GM12891 (cell line): ENCODE data around the gene JAKMIP3.

ENCODE experiments used
- DNase-seq: peaks from one replicate; pipeline ENCODE4 v3.0.0; 2011; ENCODE audit warnings: low spot score; ENCODE audit not compliant: insufficient read length
- FAIRE-seq: peaks from 2 replicates; lab custom pipeline; 2011; peaks lifted over from hg19 to GRCh38; lab: Jason Lieb, UNC
- PAX5 ChIP-seq: IDR thresholded peaks from 2 replicates; pipeline ENCODE4 v1.6.1; 2011; ENCODE audit warnings: low read length, moderate library complexity, mild to moderate bottlenecking; ENCODE audit not compliant: insufficient read depth, severe bottlenecking
- POLR2A ChIP-seq: IDR thresholded peaks from 2 replicates; pipeline ENCODE4 v1.6.1; 2011; ENCODE audit warnings: low read depth, low read length, control low read depth
- POLR2AphosphoS5 ChIP-seq: IDR thresholded peaks from 2 replicates; pipeline ENCODE4 v1.6.1; 2011; ENCODE audit warnings: low read depth, low read length, control low read depth
- POU2F2 ChIP-seq: IDR thresholded peaks from 2 replicates; pipeline ENCODE4 v1.6.1; 2011; ENCODE audit warnings: low read depth, mild to moderate bottlenecking, control low read depth, low read length, moderate library complexity
- SPI1 ChIP-seq: IDR thresholded peaks from 2 replicates; pipeline ENCODE4 v1.6.1; 2011; ENCODE audit warnings: low read depth, low read length, control low read depth
- TAF1 ChIP-seq: IDR thresholded peaks from 2 replicates; pipeline ENCODE4 v1.6.1; 2011; ENCODE audit warnings: low read depth, low read length, control low read depth

JAKMIP3 gene

DNA sequence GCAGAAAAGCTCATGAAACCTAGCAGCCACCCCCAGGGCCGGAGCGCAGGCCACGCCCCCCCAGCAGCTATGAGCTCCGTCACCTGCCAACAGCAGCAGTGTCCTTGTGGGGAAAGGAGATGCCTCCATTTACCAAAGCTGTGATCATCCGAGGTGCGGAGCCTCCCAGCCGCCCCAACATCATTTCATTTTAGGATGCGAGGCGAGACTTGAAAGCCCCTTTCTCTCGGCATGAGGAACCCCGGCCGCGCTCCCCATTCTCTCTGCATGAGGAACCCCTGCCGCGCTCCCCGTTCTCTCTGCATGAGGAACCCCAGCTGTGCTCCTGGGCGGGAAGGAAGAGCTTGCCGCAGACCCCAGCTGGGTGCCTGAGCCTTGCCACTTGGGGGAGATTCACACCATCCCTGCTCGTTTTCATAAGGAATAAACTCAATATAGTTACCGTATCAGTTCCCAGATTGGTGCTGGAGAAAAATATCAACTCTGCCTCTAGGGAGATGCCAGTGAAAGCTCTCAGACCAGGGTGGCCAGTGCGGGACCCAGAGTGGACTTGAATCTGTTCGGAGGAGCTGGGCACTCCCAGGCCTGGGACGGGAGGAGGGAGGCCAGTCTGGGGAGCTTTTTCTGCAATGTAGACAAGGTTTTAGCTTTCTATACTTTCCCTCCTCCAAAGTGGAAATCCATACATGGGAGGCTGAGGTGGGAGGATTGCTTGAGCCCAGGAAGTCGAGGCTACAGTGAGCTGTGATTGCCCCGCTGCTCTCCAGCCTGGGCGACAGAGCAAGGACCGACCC, 35.0 kb downstream of the JAKMIP3 start:
- no peak for TF ChIP-seq PAX5
- no peak for TF ChIP-seq POU2F2
- TF ChIP-seq POLR2A = no peak
- no peak for TF ChIP-seq TAF1
- TF ChIP-seq SPI1 = no peak
- TF ChIP-seq POLR2AphosphoS5 = no peak
- DNase-seq = no peak
- FAIRE-seq = no peak

DNA sequence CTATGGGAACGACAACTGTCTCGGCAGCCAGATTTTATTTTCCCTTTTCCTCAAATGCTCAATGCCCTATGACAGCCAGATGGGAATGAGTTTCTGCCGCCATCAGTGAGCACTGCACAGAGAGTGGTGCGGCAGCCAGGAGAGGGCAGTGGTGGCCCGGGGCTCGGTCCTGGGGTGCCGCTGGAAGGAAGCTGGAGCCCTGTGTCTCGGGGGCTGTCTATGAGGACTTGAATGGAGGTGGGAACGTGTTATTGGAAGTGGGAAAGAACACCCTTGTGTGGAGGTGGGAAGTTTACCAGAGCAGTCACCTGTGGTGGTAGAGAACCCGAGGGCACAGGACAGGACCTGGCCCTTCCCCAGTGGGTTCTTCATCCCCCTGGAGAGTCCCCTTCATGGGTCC, 35.8 kb downstream of the JAKMIP3 start:
- FAIRE-seq (no peak), DNase-seq (no peak)
- TF ChIP-seq PAX5 (no peak), POLR2A (no peak), SPI1 (no peak), TAF1 (no peak), POLR2AphosphoS5 (no peak), POU2F2 (no peak)

DNA sequence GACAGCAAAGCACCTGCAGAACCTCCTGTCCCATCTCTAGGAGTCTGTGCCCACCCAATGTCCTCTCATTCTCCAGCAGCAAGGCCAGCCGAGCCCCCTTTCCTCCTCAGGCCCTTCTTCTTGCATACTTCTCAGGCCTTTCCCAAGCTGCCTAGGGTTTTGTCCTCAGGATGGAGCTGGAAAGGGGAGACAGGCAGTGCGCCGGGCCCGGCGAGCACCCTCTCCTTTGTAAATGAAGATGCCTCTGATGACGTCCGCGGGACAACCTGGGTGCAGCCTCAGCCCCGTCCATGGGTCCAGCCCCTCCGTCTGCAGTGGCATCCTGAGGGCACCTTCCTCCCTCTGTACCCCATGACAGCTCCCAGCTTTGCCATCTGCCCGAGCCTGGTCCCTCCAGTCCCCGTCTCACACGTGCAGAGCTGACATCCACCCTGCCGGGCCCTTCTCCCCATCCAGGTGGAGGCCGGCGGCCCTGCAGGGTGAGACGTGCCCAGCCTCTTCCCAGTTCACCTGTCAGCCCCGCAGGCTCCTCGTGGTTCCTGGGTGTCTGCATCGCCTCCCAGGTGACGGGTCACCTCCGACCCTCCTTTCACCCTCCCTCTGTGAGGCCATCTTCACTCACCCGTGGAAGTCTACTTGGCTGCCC, 36.4 kb downstream of the JAKMIP3 start:
- FAIRE-seq (no peak), DNase-seq (no peak)
- TF ChIP-seq POLR2A = no peak
- no peak for TF ChIP-seq POU2F2
- no peak for TF ChIP-seq PAX5
- no peak for TF ChIP-seq TAF1
- no peak for TF ChIP-seq POLR2AphosphoS5
- TF ChIP-seq SPI1 = no peak

DNA sequence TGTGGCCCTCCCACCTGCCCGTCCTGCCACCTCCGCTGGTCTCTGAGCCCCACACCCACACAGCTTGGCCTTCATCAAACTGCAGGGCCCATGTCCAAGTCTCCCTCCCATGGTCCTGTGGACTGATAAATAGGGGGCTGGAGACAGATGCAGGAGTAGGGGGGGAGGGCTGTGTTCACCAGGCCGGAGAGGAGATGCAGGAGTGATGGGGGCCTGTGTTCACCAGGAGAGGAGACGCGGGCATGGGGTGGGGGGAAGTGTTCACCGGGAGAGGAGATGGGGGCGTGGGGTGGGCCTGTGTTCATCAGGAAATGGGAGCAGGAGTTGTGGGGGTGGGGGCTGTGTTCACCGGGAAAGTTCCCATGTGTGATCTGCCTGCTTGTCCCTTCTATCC, 37.0 kb downstream of the JAKMIP3 start:
- no peak for TF ChIP-seq TAF1
- no peak for TF ChIP-seq POLR2A
- TF ChIP-seq SPI1 = no peak
- no peak for TF ChIP-seq POU2F2
- TF ChIP-seq PAX5 = no peak
- TF ChIP-seq POLR2AphosphoS5 = no peak
- FAIRE-seq (no peak), DNase-seq (no peak)

DNA sequence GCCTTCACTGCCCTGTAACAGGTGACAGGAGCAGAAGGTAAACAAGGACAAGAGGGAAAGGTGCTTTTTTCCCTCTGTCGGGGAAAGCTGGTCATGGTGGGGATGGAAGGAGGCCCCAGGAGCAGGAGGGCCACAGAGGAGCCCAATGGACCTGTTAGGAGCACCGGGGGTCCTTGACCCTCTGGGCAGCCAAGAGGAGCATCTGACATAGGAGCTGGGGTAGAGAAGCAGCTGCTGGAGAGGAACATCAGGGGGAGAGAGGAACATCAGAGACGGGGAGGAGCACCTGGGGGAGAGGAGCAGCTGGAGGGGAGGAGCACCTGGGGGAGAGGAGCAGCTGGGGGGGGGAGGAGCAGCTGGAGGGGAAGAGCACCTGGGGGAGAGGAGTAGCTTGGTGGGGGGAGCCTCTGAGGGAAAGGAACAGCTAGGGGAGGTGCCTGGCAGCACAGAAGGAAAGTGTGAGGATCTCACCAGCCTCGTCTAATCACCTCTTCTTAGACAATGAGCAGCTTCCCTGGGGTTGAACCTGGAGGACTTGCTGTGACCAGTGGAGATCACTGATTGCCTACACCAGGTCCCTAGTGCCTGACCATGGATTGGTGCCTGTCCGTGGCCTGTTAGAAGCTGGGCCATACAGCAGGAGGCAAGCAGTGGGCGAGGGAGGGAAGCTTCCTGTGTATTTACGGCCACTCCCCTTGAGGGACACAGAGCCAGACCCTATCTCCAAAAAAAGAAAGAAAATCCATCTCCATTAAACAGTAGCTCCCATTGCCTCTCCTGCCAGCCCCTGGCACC, 37.6 kb downstream of the JAKMIP3 start:
- FAIRE-seq (no peak), DNase-seq (no peak)
- TF ChIP-seq POLR2A (no peak), POU2F2 (no peak), SPI1 (no peak), TAF1 (no peak), PAX5 (no peak), POLR2AphosphoS5 (no peak)

DNA sequence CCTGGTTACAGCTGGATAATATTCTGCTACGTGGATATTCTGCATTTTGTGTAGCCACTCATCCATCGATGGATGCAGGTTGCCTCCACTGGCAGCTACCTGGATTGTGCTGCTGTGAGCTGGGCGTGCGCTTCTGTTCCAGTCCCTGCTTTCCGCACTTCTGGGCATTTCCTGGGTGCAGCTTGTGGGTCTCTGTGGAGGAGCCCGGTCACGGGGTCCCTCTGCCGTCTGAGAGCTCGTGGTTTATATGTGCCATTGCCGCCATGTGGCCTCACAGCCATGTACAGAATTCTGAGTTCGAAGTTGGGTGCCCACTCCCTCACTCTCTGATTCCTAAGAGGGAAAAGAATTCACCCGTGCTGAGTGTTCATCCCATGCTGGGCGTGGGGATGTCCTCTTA, 38.3 kb downstream of the JAKMIP3 start:
- TF ChIP-seq SPI1 = no peak
- TF ChIP-seq PAX5 = no peak
- TF ChIP-seq POLR2A = no peak
- no peak for TF ChIP-seq POU2F2
- TF ChIP-seq TAF1 = no peak
- DNase-seq = no peak
- no peak for FAIRE-seq

DNA sequence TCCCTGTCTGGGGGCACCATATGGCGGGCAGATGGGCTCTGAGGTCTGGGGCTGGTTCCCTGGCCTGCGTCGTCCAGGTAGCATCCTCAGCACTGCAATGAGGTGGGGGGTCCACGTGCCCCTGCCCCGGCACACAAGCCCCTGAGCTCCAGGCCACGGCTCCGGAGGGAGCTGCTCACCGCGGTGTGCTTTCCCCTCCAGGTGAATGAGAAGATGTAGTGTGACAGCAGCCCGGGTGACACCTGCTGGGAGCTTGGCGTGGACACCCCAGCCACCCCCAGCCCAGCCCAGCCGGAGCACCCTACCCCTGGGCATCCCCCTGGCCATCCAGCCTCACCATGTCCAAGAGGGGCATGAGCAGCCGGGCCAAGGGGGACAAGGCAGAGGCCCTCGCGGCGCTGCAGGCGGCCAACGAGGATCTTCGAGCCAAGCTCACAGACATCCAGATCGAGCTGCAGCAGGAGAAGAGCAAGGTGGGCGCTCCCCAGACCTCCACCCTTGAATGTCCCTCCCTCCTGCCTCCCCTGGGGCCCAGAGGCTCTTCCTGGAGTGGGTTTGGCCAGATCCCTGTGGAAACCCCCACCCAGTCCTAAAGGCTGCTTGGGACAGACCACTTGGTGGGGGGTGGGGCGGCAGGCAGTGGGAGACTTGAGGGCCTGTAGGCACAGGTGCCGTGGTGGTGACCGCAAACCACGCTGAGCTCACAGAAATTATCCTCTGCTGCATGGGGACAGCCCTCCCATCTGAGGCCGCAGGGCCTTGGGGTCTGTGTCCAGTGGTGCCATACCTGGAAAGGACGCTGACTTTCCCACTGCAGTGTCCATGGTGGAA, 38.9 kb downstream of the JAKMIP3 start:
- FAIRE-seq (no peak), DNase-seq (no peak)
- TF ChIP-seq POU2F2 = no peak
- no peak for TF ChIP-seq PAX5
- no peak for TF ChIP-seq POLR2AphosphoS5
- TF ChIP-seq POLR2A = no peak

DNA sequence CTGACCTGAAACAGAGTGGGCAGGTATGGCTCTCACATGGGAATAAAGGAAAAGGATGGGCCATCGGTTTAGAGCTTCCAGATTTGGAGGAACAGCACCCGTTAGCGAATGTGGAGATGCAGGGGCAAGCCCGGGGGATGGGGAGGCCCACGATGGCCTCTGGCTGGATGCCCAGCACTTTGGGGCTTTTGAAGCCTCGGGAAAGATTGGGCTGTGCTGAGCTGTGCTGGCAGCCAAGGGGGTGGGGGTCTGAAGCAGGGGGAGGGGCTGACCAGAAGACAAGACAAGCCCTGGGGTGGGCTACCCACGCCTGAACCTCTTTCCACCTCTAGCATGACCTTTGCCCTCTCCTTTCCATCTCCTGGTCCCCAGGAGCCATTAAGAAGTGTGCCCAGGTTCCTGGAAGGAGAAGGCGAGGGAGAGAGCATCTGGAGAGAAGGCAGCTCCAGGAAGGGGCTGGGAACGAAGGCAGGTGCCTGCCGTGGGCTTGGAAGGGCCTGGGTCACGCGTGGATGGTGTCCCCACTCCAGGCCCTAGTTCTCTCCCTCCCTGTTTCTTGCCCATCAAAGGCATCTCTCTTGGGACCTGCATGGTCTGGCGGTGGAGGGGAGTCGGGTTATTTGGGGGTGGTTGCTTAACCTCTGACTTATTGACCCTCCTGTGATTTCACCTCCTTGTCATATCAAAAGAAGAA, 39.7 kb downstream of the JAKMIP3 start:
- DNase-seq (no peak), FAIRE-seq (no peak)
- TF ChIP-seq TAF1 = no peak
- TF ChIP-seq POU2F2 = no peak
- no peak for TF ChIP-seq POLR2A
- no peak for TF ChIP-seq PAX5
- no peak for TF ChIP-seq SPI1
- no peak for TF ChIP-seq POLR2AphosphoS5
